Duodenal mucosa (tissue), 2 donors: Measurements from ENCODE around the gene SUGCT.
"Not testable (repeated sequence)": the region's sequence is repeated elsewhere in the genome, so short reads cannot be mapped to it uniquely, and the experiment has no call there.

Experiments
- H3K27ac ChIP-seq: one replicate; pipeline ENCODE4 v1.7.0; 2013; ENCODE audit warnings: low read depth, low read length
- H3K27me3 ChIP-seq, 2 donors: one replicate each; pipeline ENCODE4 v1.7.0; 2013; ENCODE audit warnings: low read length in 2 of 2, control low read depth in 1 of 2; ENCODE audit not compliant: insufficient read depth in 2 of 2, control insufficient read depth in 1 of 2
- H3K36me3 ChIP-seq, 2 donors: one replicate each; pipeline ENCODE4 v1.7.0; 2013; ENCODE audit warnings: low read length in 2 of 2, control low read depth in 1 of 2; ENCODE audit not compliant: insufficient read depth in 2 of 2, control insufficient read depth in 1 of 2
- H3K4me1 ChIP-seq, 2 donors: one replicate each; pipeline ENCODE4 v1.7.0; 2013; ENCODE audit warnings: low read length in 2 of 2, control low read depth in 1 of 2; ENCODE audit not compliant: insufficient read depth in 2 of 2, control insufficient read depth in 1 of 2
- H3K4me3 ChIP-seq, 2 donors: one replicate each; pipeline ENCODE4 v1.7.0; 2013; ENCODE audit warnings: low read length in 2 of 2, low read depth in 1 of 2
- H3K9ac ChIP-seq, 2 donors: one replicate each; pipeline ENCODE4 v1.7.0; 2013; ENCODE audit warnings: low read length in 2 of 2, low read depth in 1 of 2
- H3K9me3 ChIP-seq, 2 donors: one replicate each; pipeline ENCODE4 v1.7.0; 2013; ENCODE audit warnings: low read length in 2 of 2, control low read depth in 1 of 2; ENCODE audit not compliant: control insufficient read depth in 1 of 2

SUGCT gene

DNA sequence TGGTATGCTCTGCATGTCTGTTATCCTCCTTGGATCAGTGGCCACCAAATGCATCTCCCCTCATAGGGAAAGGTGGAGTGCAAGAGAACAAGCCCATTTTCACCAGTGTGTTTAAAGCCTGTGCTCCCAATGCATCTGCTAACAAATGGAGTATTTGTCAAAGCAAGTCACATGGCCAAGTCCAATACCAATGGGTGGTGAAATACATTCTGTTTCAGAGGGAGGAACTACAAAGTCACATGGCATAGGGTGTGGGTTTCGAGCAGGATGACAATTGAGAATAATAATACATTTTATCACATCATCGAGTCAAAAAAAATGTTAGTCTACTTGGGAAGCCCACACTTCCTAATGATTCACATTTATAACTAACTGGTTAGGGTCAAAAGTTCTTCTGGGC lies 62.7 kb downstream of the SUGCT start:
- no peaks in the 10 kb centered on the region for H3K36me3 ChIP-seq
- no peaks in the 10 kb centered on the region for H3K9me3 ChIP-seq
- H3K9ac ChIP-seq, result no peak overlapping the region
- no peak overlapping the region for H3K27ac ChIP-seq
- no peak overlapping the region for H3K4me3 ChIP-seq
- H3K27me3 ChIP-seq, result no peaks in the 10 kb centered on the region
- H3K4me1 ChIP-seq, result no peaks in the 10 kb centered on the region

DNA sequence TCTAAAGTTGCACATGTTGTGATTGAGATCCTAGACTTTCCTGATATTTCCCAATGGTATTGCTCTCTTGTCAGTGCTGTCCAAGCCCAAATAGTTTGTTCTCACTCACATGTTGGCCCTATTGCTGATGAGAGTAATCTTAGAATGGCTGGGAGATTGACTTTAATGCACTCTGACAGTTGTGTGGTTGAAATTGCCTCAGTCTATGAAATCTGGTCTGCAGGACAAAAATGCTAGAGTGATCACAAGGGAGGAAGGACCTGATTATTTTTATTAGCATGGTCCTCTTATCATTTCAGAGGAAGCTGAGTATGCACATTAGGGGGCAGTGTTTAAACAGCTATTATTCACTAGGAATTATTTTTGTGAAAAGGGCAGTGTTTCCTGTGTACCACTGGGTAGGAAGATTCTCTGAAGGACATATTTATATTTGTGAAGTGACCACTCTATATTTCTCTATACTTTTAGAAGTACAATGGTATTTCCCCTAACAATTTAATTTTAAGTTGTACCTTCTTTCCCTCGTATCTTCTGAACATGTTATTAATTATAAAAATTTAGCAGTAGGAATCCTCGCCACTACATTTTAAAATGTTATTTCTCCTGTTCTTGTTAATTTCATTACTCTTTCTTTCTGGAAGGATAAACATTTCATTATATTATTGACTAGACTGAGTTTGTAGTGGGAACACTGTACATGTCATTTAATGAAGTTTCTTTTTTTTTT lies 64.4 kb downstream of the SUGCT start:
- H3K36me3 ChIP-seq, result no peaks in the 10 kb centered on the region
- H3K4me1 ChIP-seq, result no peaks in the 10 kb centered on the region
- no peaks in the 10 kb centered on the region for H3K27me3 ChIP-seq
- no peak overlapping the region for H3K4me3 ChIP-seq
- no peaks in the 10 kb centered on the region for H3K9me3 ChIP-seq
- no peak overlapping the region for H3K9ac ChIP-seq
- H3K27ac ChIP-seq, result no peak overlapping the region

GRCh38 chr7:40200791-40201190 lies 66.0 kb downstream of the SUGCT start:
- H3K36me3 ChIP-seq, result no peaks in the 10 kb centered on the region

DNA sequence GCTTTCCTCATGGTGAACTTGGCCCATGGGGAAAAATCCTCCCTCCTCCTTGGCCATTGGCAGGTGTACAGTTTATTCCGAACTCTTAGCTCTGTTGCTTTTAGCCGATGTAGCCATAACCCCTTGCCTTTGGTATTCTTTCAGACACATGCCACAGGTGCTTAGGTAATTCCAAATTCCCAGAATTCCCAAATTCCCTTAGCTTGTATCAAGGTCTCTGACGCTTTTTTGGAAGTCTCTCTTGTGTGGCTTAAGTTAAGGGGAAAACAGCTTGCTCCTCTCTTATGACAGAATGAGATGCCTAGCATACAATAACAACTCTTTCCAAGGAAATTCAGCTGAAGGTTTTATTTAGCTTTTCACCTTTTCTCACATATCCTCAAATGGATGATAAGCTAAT lies 68.0 kb downstream of the SUGCT start:
- Histone ChIP-seq H3K27ac (no peak overlapping the region), H3K9ac (no peak overlapping the region), H3K36me3 (no peaks in the 10 kb centered on the region), H3K4me1 (no peaks in the 10 kb centered on the region), H3K9me3 (no peaks in the 10 kb centered on the region), H3K27me3 (no peaks in the 10 kb centered on the region), H3K4me3 (no peak overlapping the region)

More at GRCh38 chr7:40200791-40201190, 66.0 kb downstream of the SUGCT start:
- Histone ChIP-seq H3K27ac (no peak overlapping the region), H3K9me3 (no peaks in the 10 kb centered on the region), H3K4me1 (no peaks in the 10 kb centered on the region), H3K9ac (no peak overlapping the region), H3K4me3 (no peak overlapping the region), H3K27me3 (no peaks in the 10 kb centered on the region)

DNA sequence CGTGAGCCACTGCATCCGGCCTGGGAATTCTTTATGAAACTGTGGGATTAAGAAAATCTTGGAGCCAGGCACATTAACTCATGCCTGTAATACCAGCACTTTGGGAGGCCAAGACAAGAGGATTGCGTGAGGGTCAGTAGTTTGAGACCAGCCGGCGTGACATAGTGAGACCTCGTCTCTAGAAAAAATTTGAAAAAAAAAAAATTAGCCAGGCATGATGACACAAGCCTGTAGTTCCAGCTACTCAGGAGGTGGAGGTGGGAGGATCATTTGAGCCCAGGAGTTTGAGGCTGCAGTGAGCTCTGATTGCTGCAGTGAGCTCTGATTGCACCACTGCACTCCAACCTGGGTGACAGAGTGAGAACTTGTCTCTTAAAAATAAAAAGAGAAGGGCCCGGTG lies 69.8 kb downstream of the SUGCT start:
- Histone ChIP-seq H3K4me1 (no peaks in the 10 kb centered on the region), H3K9me3 (no peaks in the 10 kb centered on the region), H3K9ac (no peak overlapping the region), H3K27ac (no peak overlapping the region), H3K27me3 (no peaks in the 10 kb centered on the region), H3K36me3 (no peaks in the 10 kb centered on the region), H3K4me3 (no peak overlapping the region)

GRCh38 chr7:40205992-40206391 lies 71.2 kb downstream of the SUGCT start:
- no peak overlapping the region for H3K9ac ChIP-seq
- H3K9me3 ChIP-seq, result no peaks in the 10 kb centered on the region
- no peaks in the 10 kb centered on the region for H3K36me3 ChIP-seq
- H3K4me3 ChIP-seq, result no peak overlapping the region
- no peaks in the 10 kb centered on the region for H3K4me1 ChIP-seq
- H3K27ac ChIP-seq, result no peak overlapping the region
- H3K27me3 ChIP-seq, result no peaks in the 10 kb centered on the region

DNA sequence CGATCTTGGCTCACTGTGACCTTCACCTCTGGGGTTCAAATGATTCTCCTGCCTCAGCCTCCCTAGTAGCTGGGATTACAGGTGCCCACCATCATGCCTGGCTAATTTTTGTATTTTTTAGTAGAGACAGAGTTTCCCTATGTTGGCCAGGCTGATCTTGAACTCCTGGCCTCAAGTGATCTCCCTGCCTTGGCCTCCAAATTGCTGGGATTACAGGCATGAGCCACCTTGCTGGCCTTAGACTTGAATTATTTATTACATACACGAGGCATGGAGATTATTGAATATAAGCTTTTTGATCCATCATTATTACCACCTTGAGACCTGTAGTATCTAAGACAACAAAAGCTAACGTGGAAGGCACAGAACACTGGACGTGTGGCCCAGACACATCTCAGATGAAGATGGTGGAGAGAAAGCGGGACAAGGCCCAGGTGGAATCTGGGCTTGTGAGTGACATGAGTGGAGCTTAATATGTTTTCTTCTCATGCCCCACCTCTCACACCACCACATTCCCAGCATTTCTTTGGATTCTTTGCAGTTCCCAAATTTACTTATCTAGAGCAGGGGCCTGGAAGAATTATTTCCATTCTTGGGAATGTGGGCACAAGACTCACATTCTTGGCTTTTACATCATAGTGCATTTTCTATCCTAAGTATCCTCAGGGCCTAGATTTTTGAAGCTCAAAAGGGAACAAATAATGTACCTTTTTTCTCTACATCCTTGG lies 76.6 kb downstream of the SUGCT start:
- Histone ChIP-seq H3K27ac (no peak overlapping the region), H3K9me3 (no peaks in the 10 kb centered on the region), H3K36me3 (no peaks in the 10 kb centered on the region), H3K4me3 (no peak overlapping the region), H3K9ac (no peak overlapping the region), H3K27me3 (no peaks in the 10 kb centered on the region), H3K4me1 (no peaks in the 10 kb centered on the region)

- Histone ChIP-seq H3K9me3 (no peaks in the 10 kb centered on the region), H3K4me3 (no peak overlapping the region), H3K27ac (no peak overlapping the region), H3K4me1 (no peaks in the 10 kb centered on the region), H3K36me3 (no peaks in the 10 kb centered on the region), H3K9ac (no peak overlapping the region), H3K27me3 (no peaks in the 10 kb centered on the region)
Measured at GRCh38 chr7:40213291-40213690, 78.5 kb downstream of the SUGCT start.

- Histone ChIP-seq H3K4me1 (no peaks in the 10 kb centered on the region), H3K9me3 (no peaks in the 10 kb centered on the region), H3K27me3 (no peaks in the 10 kb centered on the region), H3K9ac (no peak overlapping the region), H3K36me3 (no peaks in the 10 kb centered on the region), H3K27ac (no peak overlapping the region), H3K4me3 (no peak overlapping the region)
Measured at GRCh38 chr7:40213856-40214255, 79.1 kb downstream of the SUGCT start.

DNA sequence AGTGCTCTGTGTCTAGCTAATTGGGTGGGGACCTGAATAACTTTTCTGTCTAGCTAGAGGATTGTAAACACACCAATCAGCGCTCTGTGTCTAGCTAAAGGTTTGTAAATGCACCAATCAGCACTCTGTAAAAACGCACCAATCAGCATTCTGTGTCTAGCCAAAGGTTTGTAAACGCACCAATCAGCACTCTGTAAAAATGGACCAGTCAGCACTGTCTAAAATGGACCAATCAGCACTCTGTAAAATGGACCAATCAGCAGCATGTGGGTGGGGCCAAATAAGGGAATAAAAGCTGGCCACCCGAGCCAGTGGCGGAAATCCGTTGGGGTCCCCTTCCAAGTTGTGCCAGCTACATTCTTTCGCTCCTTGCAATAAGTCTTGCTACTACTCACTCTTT lies 83.8 kb downstream of the SUGCT start:
- not testable (repeated sequence) for H3K27ac ChIP-seq, H3K9ac ChIP-seq, H3K27me3 ChIP-seq, H3K36me3 ChIP-seq, H3K9me3 ChIP-seq, H3K4me1 ChIP-seq, H3K4me3 ChIP-seq
